Karpas-422 (cell line): ENCODE results near the gene ITSN1. TPM values are rescaled to one million over a fixed set of nuclear protein-coding genes. Genes with fewer than 3 reads are reported as not detected.

ENCODE experiments used
- DNase-seq: peaks from one replicate; pipeline ENCODE4 v3.0.0-alpha.2; 2015
- H2AFZ ChIP-seq: fragments of 200-600 bp; sonication (generic); 2 replicates; pipeline ENCODE4 v1.6.1; 2014; ENCODE audit warnings: antibody characterized with exemption, low read length, mixed read lengths
- H3K27ac ChIP-seq: fragments of 200-600 bp; sonication (generic); 2 replicates; pipeline ENCODE4 v1.5.1; 2014; ENCODE audit warnings: mild to moderate bottlenecking, low read length, moderate library complexity
- H3K27me3 ChIP-seq: fragments of 200-600 bp; sonication (generic); 2 replicates; pipeline ENCODE4 v1.6.1; 2014; ENCODE audit warnings: low read length, mixed read lengths
- H3K36me3 ChIP-seq: fragments of 200-600 bp; sonication (generic); 2 replicates; pipeline ENCODE4 v1.6.1; 2014; ENCODE audit warnings: low read length, mixed read lengths; ENCODE audit not compliant: insufficient read depth
- H3K4me1 ChIP-seq: fragments of 200-600 bp; sonication (generic); 2 replicates; pipeline ENCODE4 v1.6.1; 2014; ENCODE audit warnings: mild to moderate bottlenecking, low read length, mixed read lengths
- H3K4me2 ChIP-seq: fragments of 200-600 bp; sonication (generic); 2 replicates; pipeline ENCODE4 v1.6.1; 2014; ENCODE audit warnings: low read length, low read depth, mild to moderate bottlenecking; ENCODE audit not compliant: poor library complexity, severe bottlenecking
- H3K4me3 ChIP-seq: fragments of 200-600 bp; sonication (generic); 2 replicates; pipeline ENCODE4 v1.5.1; 2014; ENCODE audit warnings: mild to moderate bottlenecking, antibody characterized with exemption, low read length, mixed read lengths
- H3K79me2 ChIP-seq: fragments of 200-600 bp; sonication (generic); 2 replicates; pipeline ENCODE4 v1.6.1; 2014; ENCODE audit warnings: mild to moderate bottlenecking, low read length, mixed read lengths
- H3K9ac ChIP-seq: fragments of 200-600 bp; sonication (generic); 2 replicates; pipeline ENCODE4 v1.6.0; 2014; ENCODE audit warnings: low read length
- H3K9me2 ChIP-seq: fragments of 200-600 bp; sonication (generic), shearing (Covaris generic); replicated peaks from 2 replicates; pipeline ENCODE4 v1.6.0; 2014; ENCODE audit warnings: mild to moderate bottlenecking, low read length, moderate library complexity; ENCODE audit not compliant: insufficient read depth
- H3K9me3 ChIP-seq: fragments of 300-700, 200-600 bp; sonication (generic); 2 replicates; pipeline ENCODE4 v1.6.1; 2014; ENCODE audit warnings: low read length, mixed read lengths
- H4K20me1 ChIP-seq: fragments of 200-600 bp; sonication (generic); 2 replicates; pipeline ENCODE4 v1.6.1; 2014; ENCODE audit warnings: mild to moderate bottlenecking, antibody characterized with exemption, low read length, low read depth; ENCODE audit not compliant: insufficient read depth
- total RNA-seq: library from RNA; depleted of rRNA; stranded (reverse); fragments of >200 nt; shearing (Covaris generic); gene quantifications from 2 replicates; pipeline ENCODE4 v1.2.3, GENCODE V29; 2014; ENCODE audit warnings: low replicate concordance

Gene ITSN1
- total RNA-seq, 1 experiment from 2014 or later: 2.3 TPM

DNA sequence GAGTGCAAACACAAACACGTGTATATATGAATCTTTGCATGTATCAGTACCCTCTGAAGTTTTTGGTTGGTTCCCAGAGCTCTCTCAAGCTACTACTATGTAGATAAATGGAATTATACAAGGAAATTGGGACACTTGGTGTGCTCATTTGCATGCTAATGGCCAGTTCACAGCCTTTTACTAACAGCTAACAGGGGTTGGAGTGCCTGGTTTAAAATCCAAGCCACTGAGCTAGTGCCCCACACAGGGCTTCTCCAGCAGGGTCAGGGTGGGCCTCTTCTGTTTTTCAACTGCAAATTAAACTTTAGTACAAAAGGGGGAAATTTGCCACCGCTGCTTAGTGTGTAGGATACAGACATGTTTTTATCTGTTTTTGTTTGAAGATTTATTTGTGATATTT is 152.3 kb downstream of the ITSN1 start:
- Histone ChIP-seq H3K9ac (no peak overlapping the region), H3K4me3 (no peak overlapping the region), H3K27ac (no peak overlapping the region), H3K36me3 (no peaks in the 10 kb centered on the region), H3K79me2 (no peaks in the 10 kb centered on the region), H3K9me2 (no peaks in the 10 kb centered on the region), H4K20me1 (no peaks in the 10 kb centered on the region), H3K4me2 (no peak overlapping the region), H3K27me3 (no peaks in the 10 kb centered on the region), H2AFZ (no peak overlapping the region), H3K4me1 (no peaks in the 10 kb centered on the region), H3K9me3 (no peaks in the 10 kb centered on the region)
- DNase-seq: no peak

DNA sequence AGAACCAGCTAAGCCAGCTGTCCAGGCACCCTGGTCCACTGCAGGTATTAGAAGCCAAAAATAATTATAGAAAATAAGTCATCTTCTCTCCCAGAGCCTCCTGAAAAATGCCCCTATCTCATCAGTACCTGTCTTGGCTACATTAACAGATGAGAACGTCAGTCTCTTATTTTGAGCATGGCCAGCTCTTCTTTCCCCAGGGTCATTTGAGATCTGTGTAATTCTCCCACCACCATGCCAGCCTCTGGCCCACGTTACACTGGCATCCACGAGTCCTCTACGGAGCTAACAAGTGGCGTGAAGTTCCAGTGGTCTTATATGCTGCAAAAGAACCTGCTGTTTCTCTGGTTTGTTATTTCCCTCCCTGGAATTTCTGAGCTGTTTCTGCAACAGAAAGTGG is 155.3 kb downstream of the ITSN1 start:
- H3K27me3 ChIP-seq: no peaks in the 10 kb centered on the region

DNA sequence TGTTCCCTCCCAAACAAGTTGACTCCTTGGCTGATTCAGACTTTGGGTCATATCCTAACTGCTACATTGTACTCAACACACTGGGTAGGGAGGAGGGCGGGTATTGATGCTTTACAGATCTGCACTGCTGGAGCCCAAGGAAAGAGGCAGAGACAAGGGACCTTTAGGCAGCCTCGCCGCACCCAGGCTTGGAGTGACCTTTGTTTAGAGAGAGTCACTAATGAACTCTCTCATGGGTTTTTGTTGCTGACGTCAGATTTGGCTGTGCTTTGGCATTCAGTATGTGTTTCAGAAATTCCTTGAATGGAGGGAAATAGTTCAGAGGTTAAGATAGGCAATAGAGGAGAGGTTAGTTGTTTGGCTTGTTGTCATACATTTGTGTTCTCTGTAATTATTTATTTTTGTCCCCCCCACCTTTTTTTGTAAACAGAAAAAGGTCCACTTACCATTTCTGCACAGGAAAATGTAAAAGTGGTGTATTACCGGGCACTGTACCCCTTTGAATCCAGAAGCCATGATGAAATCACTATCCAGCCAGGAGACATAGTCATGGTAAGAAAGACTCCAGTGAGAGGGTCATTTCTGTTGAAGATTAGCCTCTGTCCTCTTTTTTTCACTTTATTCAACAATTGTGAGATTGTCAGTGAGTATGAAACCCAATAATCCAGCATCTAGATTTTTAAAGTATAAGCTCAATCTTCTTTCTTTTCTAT is 157.2 kb downstream of the ITSN1 start:
- Histone ChIP-seq H4K20me1 (no peaks in the 10 kb centered on the region), H3K9me2 (no peaks in the 10 kb centered on the region), H3K9ac (no peak overlapping the region), H3K36me3 (no peaks in the 10 kb centered on the region), H3K4me2 (no peak overlapping the region), H3K27me3 (no peaks in the 10 kb centered on the region), H3K27ac (no peak overlapping the region), H3K4me1 (no peaks in the 10 kb centered on the region), H2AFZ (no peak overlapping the region), H3K79me2 (no peaks in the 10 kb centered on the region), H3K9me3 (no peaks in the 10 kb centered on the region), H3K4me3 (no peak overlapping the region)
- no peak for DNase-seq

More for the DNA sequence above, 155.3 kb downstream of the ITSN1 start:
- H3K4me3 ChIP-seq: no peak overlapping the region
- no peaks in the 10 kb centered on the region for H3K9me3 ChIP-seq
- no peaks in the 10 kb centered on the region for H3K4me1 ChIP-seq
- no peaks in the 10 kb centered on the region for H3K9me2 ChIP-seq
- no peak overlapping the region for H3K9ac ChIP-seq
- no peaks in the 10 kb centered on the region for H3K79me2 ChIP-seq
- no peak overlapping the region for H2AFZ ChIP-seq
- no peaks in the 10 kb centered on the region for H4K20me1 ChIP-seq
- H3K36me3 ChIP-seq: no peaks in the 10 kb centered on the region
- DNase-seq: no peak
- H3K27ac ChIP-seq: no peak overlapping the region
- H3K4me2 ChIP-seq: no peak overlapping the region

DNA sequence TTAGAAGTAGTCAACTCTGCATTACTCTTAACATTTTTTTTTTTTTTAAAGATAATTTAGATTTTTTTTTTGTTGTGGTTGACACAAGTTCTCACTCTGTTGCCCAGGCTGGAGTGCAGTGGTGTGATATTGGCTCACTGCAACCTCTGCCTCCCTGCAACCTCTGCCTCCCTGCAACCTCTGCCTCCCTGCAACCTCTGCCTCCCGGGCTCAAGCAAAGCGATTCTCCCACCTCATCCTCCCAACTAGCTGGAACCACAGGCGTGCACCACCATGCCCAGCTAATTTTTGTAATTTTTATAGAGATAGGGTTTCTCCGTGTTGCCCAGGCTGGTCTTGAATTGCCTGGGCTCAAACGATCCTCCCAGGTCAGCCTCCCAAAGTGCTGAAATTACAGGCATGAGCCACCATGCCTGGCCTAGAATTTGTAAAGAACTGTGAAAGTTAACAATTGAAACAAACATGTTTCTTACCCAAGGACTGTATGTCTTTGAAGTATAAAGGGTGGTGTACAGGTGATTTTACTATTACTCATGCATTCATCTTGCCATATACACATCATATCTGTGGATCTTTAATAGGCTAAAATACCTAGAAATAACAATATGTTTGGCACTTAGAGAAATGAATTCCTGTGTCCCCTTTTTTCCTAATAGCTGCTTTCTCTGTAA is 158.6 kb downstream of the ITSN1 start:
- no peaks in the 10 kb centered on the region for H3K27me3 ChIP-seq
- H3K9me3 ChIP-seq: no peaks in the 10 kb centered on the region
- DNase-seq: no peak
- H3K4me3 ChIP-seq: no peak overlapping the region
- H3K27ac ChIP-seq: no peak overlapping the region
- H2AFZ ChIP-seq: no peak overlapping the region
- H3K4me2 ChIP-seq: no peak overlapping the region
- no peak overlapping the region for H3K9ac ChIP-seq
- no peaks in the 10 kb centered on the region for H3K79me2 ChIP-seq
- no peaks in the 10 kb centered on the region for H3K36me3 ChIP-seq
- no peaks in the 10 kb centered on the region for H3K9me2 ChIP-seq
- H4K20me1 ChIP-seq: no peaks in the 10 kb centered on the region
- H3K4me1 ChIP-seq: no peaks in the 10 kb centered on the region

DNA sequence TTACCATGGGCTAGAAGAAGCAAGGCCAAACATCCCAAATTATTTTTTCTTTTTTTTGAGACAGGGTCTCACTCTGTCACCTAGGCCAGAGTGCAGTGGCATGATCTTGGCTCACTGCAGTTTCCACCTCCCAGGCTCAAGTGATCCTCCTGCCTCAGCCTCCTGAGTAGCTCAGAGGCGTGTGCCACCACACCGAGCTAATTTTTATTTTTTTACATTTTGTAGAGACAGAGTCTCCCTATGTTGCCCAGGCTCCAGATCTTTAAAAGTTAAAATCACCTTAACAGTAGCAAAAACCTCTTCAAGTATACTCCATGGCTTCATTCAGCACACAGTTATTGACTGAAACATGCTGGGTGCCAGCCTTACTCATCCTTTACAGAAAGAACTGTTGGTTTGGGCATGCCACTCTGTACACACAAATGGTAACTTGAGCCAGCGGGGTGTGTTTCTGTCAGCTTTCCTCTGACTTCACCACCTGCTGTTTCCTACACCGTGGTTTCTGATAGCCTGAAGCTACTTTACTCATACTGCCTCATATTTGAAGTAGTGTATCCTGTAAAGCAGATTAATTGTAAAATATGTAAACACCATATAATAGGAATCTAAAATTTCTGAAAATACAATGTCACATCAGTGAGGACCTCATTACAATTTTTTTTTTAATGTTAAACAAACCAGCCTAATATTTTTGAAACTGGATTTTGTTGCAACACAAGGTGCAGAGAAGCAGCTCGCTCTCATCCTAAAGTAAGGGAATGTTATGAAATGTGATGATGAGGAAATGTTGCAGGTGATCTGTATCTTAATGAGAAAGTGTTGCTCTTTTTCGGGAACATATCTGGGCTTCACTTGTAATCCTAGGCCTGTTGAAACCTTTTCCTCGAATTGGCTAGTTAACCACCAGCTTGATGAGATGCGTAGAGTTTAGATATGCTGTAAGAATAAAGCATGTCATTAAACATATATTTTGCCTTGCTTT is 159.4 kb downstream of the ITSN1 start:
- no peaks in the 10 kb centered on the region for H3K36me3 ChIP-seq
- H3K27me3 ChIP-seq: no peaks in the 10 kb centered on the region
- no peak overlapping the region for H2AFZ ChIP-seq
- DNase-seq: no peak
- no peak overlapping the region for H3K4me2 ChIP-seq
- no peak overlapping the region for H3K4me3 ChIP-seq
- no peaks in the 10 kb centered on the region for H3K9me2 ChIP-seq
- H3K27ac ChIP-seq: no peak overlapping the region
- no peaks in the 10 kb centered on the region for H3K4me1 ChIP-seq
- no peaks in the 10 kb centered on the region for H3K9me3 ChIP-seq
- H3K9ac ChIP-seq: no peak overlapping the region
- H3K79me2 ChIP-seq: no peaks in the 10 kb centered on the region
- H4K20me1 ChIP-seq: no peaks in the 10 kb centered on the region

DNA sequence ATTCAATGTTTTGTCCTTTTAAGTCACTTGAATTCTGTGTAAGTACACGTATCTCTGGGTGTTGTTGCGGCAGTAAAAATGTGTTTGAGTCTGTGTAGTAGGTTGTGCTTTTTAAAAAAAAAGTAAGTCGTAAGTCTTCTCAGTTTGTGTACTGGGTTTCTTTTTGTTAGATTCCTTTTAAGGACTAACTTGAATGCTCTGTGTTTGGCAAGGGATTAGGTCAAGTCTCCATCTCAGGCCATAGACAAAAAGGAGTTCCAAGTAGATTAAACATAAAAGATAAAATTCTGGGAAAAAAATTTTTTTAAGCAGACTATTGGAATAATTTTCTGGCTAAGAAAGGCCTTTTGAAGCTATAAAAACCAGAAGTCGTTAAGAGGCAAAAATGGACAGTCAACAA is 160.2 kb downstream of the ITSN1 start:
- no peaks in the 10 kb centered on the region for H3K79me2 ChIP-seq
- no peaks in the 10 kb centered on the region for H3K4me1 ChIP-seq
- H3K9me3 ChIP-seq: no peaks in the 10 kb centered on the region
- no peak overlapping the region for H3K9ac ChIP-seq
- H2AFZ ChIP-seq: no peak overlapping the region
- H3K4me3 ChIP-seq: no peak overlapping the region
- H3K36me3 ChIP-seq: no peaks in the 10 kb centered on the region
- H3K27ac ChIP-seq: no peak overlapping the region
- no peaks in the 10 kb centered on the region for H4K20me1 ChIP-seq
- H3K9me2 ChIP-seq: no peaks in the 10 kb centered on the region
- DNase-seq: no peak
- H3K27me3 ChIP-seq: no peaks in the 10 kb centered on the region
- no peak overlapping the region for H3K4me2 ChIP-seq

DNA sequence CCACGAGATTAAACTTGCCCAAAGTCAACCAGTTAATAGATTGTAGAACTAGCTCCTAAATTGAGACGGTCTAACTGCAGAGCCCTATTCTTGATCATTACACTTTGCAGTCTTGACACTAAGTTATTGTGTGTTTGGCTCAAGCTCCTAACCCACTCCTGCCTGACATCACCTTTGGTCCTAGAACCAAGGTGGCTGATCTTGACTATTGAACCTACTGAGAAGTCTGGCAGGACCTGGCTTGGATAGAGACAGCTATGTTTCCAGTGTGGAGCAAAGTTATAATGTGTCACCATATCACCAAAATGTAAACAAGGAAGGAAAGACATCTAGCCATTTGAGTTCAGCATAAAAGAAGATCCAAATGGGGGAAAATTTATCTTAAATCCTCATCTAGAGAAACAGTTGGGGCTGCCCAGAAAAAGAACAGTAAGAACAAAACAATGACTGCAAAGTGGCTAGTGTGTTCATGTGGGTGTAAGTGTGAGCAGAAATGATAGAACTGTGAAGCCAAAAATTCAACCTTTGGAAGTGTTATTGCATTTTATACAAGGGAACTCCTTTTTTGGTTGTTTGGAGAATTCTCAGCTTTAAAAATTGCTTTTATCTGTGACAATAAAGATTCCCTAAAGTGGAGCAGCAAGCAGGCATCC is 166.5 kb downstream of the ITSN1 start:
- no peaks in the 10 kb centered on the region for H3K79me2 ChIP-seq
- no peaks in the 10 kb centered on the region for H3K4me1 ChIP-seq
- DNase-seq: no peak
- no peak overlapping the region for H3K27ac ChIP-seq
- H4K20me1 ChIP-seq: no peaks in the 10 kb centered on the region
- H3K4me2 ChIP-seq: no peak overlapping the region
- no peaks in the 10 kb centered on the region for H3K9me3 ChIP-seq
- H3K36me3 ChIP-seq: no peaks in the 10 kb centered on the region
- no peak overlapping the region for H3K4me3 ChIP-seq
- H3K9me2 ChIP-seq: no peaks in the 10 kb centered on the region
- no peak overlapping the region for H3K9ac ChIP-seq
- H2AFZ ChIP-seq: no peak overlapping the region
- H3K27me3 ChIP-seq: no peaks in the 10 kb centered on the region
